DND-41 (cell line): ENCODE results near the gene TBC1D14.

ENCODE experiments used
- ATAC-seq: fragments of 200-7000 bp; cut with Tn5 transposase; 3 replicates; pipeline ENCODE4 v1.9.1; 2021; ENCODE audit warnings: low read depth; ENCODE audit not compliant: insufficient read depth
- DNase-seq: peaks from one replicate; pipeline ENCODE4 v3.0.0-alpha.2; 2020
- H2AFZ ChIP-seq: 2 replicates; pipeline ENCODE4 v1.6.0; 2012; ENCODE audit warnings: low read depth, low read length
- H3K27ac ChIP-seq: 2 replicates; pipeline ENCODE4 v1.5.1; 2012; ENCODE audit warnings: low read length, inconsistent platforms
- H3K27me3 ChIP-seq: fragments of 200-600 bp; sonication (generic); 2 replicates; pipeline ENCODE4 v1.6.0; 2012; ENCODE audit warnings: low read length, mild to moderate bottlenecking, inconsistent platforms; ENCODE audit not compliant: insufficient read depth, poor library complexity
- H3K36me3 ChIP-seq: 2 replicates; pipeline ENCODE4 v1.5.1; 2012; ENCODE audit warnings: low read length, inconsistent platforms; ENCODE audit not compliant: insufficient read depth
- H3K4me1 ChIP-seq: 2 replicates; pipeline ENCODE4 v1.5.1; 2012; ENCODE audit warnings: mild to moderate bottlenecking, low read length; ENCODE audit not compliant: insufficient read depth
- H3K4me2 ChIP-seq: 2 replicates; pipeline ENCODE4 v1.6.0; 2012; ENCODE audit warnings: mild to moderate bottlenecking, moderate library complexity, low read length, inconsistent platforms; ENCODE audit not compliant: insufficient read depth
- H3K4me3 ChIP-seq, 2 experiments: fragments of 200-600 bp in 1 of 2; shearing (Covaris generic) in 1 of 2; 2 replicates each; pipeline ENCODE4 v1.5.1; 2012 to 2016; ENCODE audit warnings: inconsistent platforms in 2 of 2, low read length in 2 of 2, mild to moderate bottlenecking in 2 of 2, low read depth in 1 of 2, moderate library complexity in 1 of 2
- H3K79me2 ChIP-seq: 2 replicates; pipeline ENCODE4 v1.6.0; 2012; ENCODE audit warnings: low read length, inconsistent platforms; ENCODE audit not compliant: insufficient read depth
- H3K9ac ChIP-seq: 2 replicates; pipeline ENCODE4 v1.6.0; 2012; ENCODE audit warnings: low read depth, mild to moderate bottlenecking, inconsistent platforms, low read length, moderate library complexity
- H3K9me3 ChIP-seq: 2 replicates; pipeline ENCODE4 v1.5.1; 2012; ENCODE audit warnings: low read length, moderate library complexity, mild to moderate bottlenecking, inconsistent platforms; ENCODE audit not compliant: insufficient read depth, severe bottlenecking
- H4K20me1 ChIP-seq: 2 replicates; pipeline ENCODE4 v1.6.0; 2012; ENCODE audit warnings: low read length; ENCODE audit not compliant: insufficient read depth
- CTCF ChIP-seq: IDR thresholded peaks from 2 replicates; pipeline ENCODE4 v1.5.1; 2012; ENCODE audit warnings: borderline replicate concordance, low read length, moderate library complexity, mild to moderate bottlenecking; ENCODE audit not compliant: poor library complexity, severe bottlenecking; ENCODE audit errors: extremely low read depth
- EZH2 ChIP-seq: IDR thresholded peaks from 3 replicates; pipeline ENCODE4 v1.6.1; 2012; ENCODE audit warnings: borderline replicate concordance, low read depth, mild to moderate bottlenecking, moderate library complexity, low read length, inconsistent platforms; ENCODE audit not compliant: severe bottlenecking

TBC1D14 gene

GRCh38 chr4:7067452-7068278, 158.0 kb downstream of the TBC1D14 start, which contains the start of gene GRPEL1:
Gene GRPEL1, minus strand, starts transcription at chr4:7068064. Its CDS starts 32 bp downstream, at chr4:7068032.
- ATAC-seq: peak; percentile 95
- peak; percentile 100 for DNase-seq
- TF ChIP-seq EZH2: no peak
- no peak for TF ChIP-seq CTCF
- no peaks in the 10 kb centered on the region for H3K9me3 ChIP-seq
- peak within 1 kb of the TSS; percentile 86 for H3K4me2 ChIP-seq
- peak within 1 kb of the TSS; percentile 78 for H3K27ac ChIP-seq
- peaks cover 39% of the 10 kb centered on the region for H4K20me1 ChIP-seq
- peak within 1 kb of the TSS; percentile 69 to 92; a peak in 3 of 4 replicates for H3K4me3 ChIP-seq
- H3K4me1 ChIP-seq: peaks cover 38% of the 10 kb centered on the region
- H2AFZ ChIP-seq: peak within 1 kb of the TSS; percentile 89
- peak within 1 kb of the TSS; percentile 86 for H3K9ac ChIP-seq
- H3K27me3 ChIP-seq: no peaks in the 10 kb centered on the region
- H3K79me2 ChIP-seq: peaks cover 49% of the 10 kb centered on the region
- H3K36me3 ChIP-seq: peaks cover 38% of the 10 kb centered on the region

- Histone ChIP-seq H3K9me3 (no peaks in the 10 kb centered on the region), H2AFZ (peak overlapping the region; percentile 85), H3K27me3 (no peaks in the 10 kb centered on the region), H3K79me2 (peaks cover 47% of the 10 kb centered on the region), H3K4me3 (peak overlapping the region; percentile 69 to 92; a peak in 3 of 4 replicates), H3K4me1 (peaks cover 38% of the 10 kb centered on the region), H3K4me2 (peak overlapping the region; percentile 86), H3K36me3 (peaks cover 31% of the 10 kb centered on the region), H4K20me1 (peaks cover 36% of the 10 kb centered on the region), H3K9ac (peak overlapping the region; percentile 71), H3K27ac (peak overlapping the region; percentile 68)
- ATAC-seq (peak; percentile 73; the same call in 2 of the 3 replicates), DNase-seq (no peak)
- no peak for TF ChIP-seq EZH2
- TF ChIP-seq CTCF: peak; percentile 26
Observed at GRCh38 chr4:7068279-7068842, 158.7 kb downstream of the TBC1D14 start.

GRCh38 chr4:7068883-7069282, 159.3 kb downstream of the TBC1D14 start:
- H3K27ac ChIP-seq: peak overlapping the region; percentile 68; the same call in 1 of the 2 replicates

More at GRCh38 chr4:7068883-7069282, 159.3 kb downstream of the TBC1D14 start:
- Histone ChIP-seq H3K27me3 (no peaks in the 10 kb centered on the region), H3K36me3 (peaks cover 25% of the 10 kb centered on the region), H3K79me2 (peaks cover 41% of the 10 kb centered on the region), H3K4me3 (peak overlapping the region; percentile 69 to 92; a peak in 3 of 4 replicates), H3K9me3 (no peaks in the 10 kb centered on the region), H2AFZ (peak overlapping the region; percentile 85), H3K9ac (peak overlapping the region; percentile 71), H4K20me1 (peaks cover 31% of the 10 kb centered on the region), H3K4me1 (peaks cover 38% of the 10 kb centered on the region), H3K4me2 (peak overlapping the region; percentile 86)
- ATAC-seq: no peak
- no peak for DNase-seq
- no peak for TF ChIP-seq CTCF
- TF ChIP-seq EZH2: no peak
